PC-9 (cell line): ENCODE measurements around the gene SPATA16.

Experiments
- EZH2 ChIP-seq: fragments of 200-600 bp; sonication (generic); IDR thresholded peaks from 2 replicates; pipeline ENCODE4 v1.8.0; 2017; ENCODE audit warnings: antibody characterized with exemption, low read depth
- TF ChIP-seq, protein P1 (sequence below): fragments of 200-600 bp; sonication (generic); conservative IDR thresholded peaks from 2 replicates; pipeline ENCODE4 v1.6.1; 2017; ENCODE audit warnings: mixed run types, antibody characterized with exemption, mild to moderate bottlenecking, moderate library complexity

DNA sequence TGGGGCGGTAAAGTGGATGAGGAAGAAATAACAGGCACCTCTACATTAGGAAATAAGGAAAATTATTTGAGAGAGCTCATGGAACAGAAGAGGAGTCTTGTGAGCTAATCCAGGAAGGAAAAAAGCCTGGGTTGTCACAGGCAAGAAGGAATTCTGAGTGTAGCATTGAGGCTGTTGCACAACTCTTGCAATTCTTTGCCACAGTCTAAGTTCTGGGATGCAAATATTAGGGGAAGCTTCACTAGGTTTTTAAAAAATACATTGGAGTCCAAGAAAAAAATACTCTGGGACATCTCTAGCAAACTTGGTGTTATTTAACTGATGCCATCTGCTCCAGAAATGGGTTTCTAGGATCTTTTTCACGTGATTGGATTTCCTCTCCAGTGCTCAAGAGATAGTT lies 122.3 kb downstream of the SPATA16 start:
- TF ChIP-seq, protein P1, sequence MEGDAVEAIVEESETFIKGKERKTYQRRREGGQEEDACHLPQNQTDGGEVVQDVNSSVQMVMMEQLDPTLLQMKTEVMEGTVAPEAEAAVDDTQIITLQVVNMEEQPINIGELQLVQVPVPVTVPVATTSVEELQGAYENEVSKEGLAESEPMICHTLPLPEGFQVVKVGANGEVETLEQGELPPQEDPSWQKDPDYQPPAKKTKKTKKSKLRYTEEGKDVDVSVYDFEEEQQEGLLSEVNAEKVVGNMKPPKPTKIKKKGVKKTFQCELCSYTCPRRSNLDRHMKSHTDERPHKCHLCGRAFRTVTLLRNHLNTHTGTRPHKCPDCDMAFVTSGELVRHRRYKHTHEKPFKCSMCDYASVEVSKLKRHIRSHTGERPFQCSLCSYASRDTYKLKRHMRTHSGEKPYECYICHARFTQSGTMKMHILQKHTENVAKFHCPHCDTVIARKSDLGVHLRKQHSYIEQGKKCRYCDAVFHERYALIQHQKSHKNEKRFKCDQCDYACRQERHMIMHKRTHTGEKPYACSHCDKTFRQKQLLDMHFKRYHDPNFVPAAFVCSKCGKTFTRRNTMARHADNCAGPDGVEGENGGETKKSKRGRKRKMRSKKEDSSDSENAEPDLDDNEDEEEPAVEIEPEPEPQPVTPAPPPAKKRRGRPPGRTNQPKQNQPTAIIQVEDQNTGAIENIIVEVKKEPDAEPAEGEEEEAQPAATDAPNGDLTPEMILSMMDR: no peak
- no peak for TF ChIP-seq EZH2
